IMR-90 (cell line): ENCODE results near the gene IGLL1.

Source experiments
- CEBPB ChIP-seq: IDR thresholded peaks from 2 replicates; pipeline ENCODE4 v1.6.1; 2012; ENCODE audit warnings: low read depth, low read length, improper control_type of control experiment
- CTCF ChIP-seq: conservative IDR thresholded peaks from 2 replicates; pipeline ENCODE4 v1.5.1; 2012; ENCODE audit warnings: mild to moderate bottlenecking, low read depth, low read length, improper control_type of control experiment
- POLR2A ChIP-seq: IDR thresholded peaks from 2 replicates; pipeline ENCODE4 v1.6.1; 2012; ENCODE audit warnings: mild to moderate bottlenecking, low read depth, low read length

GRCh38 chr22:23581260-23581650 is 1.2 kb upstream of the IGLL1 start:
- TF ChIP-seq CTCF: no peak
- TF ChIP-seq POLR2A: no peak
- no peak for TF ChIP-seq CEBPB
